HG03354 (cell line): Measurements from ENCODE around the gene TNFAIP8L3.

Experiments used
- ATAC-seq: cut with Tn5 transposase; IDR thresholded peaks from one replicate; pipeline ENCODE4 v1.9.1; 2021; ENCODE audit warnings: mild to moderate bottlenecking; ENCODE audit not compliant: unreplicated experiment, poor library complexity, severe bottlenecking

Gene TNFAIP8L3

DNA sequence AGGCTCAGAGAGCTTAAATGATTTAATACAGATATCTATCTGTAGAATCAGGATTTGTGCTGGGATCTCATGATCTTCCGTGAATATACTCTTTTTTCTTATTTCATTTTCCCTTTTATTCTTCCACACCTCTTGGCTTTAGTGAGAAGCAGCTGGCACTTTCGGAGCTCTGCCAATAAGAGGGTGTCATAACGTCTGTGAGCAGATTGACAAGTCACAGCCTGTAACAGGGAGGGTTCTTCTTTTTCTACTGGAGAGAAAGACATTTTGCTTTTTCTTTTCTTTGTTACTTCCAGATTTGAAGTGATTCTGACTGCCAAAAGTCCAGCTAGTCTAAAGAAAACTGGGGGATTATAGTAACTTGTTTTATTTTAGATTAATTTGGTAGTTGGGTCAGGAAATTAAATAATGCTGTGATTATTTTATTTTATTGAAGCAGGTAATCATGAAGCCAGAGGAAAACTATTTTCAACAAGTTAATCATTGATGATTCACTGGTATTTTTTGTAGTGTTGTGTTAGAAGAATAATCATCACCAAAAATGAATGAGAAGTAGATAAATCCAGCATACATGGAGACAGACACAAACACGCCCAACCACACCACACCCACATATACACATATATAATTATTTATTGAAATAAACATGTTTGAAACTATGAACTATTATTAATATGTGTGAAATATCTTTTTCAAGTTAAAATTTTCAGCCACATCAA is 69.8 kb downstream of the TNFAIP8L3 start:
- ATAC-seq, result no peak

DNA sequence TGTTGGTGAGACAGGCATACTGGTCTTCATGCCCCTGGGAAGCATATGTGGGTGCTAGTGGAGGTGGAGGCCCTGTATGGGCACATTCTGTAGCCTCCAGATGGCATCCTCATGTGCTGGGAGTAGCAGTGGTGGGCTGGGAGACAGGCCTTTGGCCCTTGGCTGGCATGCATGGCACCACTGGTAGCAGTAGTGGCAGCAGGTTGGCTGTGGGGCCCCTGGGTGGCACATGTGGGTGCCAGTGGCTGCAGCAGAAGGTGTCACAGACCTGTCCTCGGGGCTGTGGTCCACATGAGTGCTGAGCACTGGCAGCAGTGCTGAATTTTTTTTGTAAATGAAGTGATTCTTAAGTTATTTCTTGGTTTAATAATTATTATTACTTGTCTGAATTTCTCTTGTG is 71.2 kb downstream of the TNFAIP8L3 start:
- ATAC-seq, result no peak

DNA sequence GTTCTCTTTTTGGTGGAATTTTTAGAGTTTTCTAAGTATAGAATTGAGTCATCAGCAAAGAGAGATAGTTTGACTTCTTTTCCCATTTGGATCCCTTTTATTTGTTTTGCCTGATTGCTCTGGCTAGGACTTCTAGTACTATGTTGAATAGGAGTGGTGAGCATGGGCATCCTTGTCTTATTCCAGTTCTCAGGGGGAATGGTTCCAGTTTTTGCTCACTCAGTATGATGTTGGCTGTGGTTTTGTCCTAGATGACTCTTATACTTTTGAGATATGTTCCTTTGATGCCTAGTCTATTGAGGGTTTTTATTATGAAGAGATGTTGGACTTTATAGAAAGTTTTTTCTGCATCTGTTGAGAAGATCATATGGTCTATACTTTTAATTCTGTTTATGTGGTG is 72.5 kb downstream of the TNFAIP8L3 start:
- ATAC-seq, result no peak

DNA sequence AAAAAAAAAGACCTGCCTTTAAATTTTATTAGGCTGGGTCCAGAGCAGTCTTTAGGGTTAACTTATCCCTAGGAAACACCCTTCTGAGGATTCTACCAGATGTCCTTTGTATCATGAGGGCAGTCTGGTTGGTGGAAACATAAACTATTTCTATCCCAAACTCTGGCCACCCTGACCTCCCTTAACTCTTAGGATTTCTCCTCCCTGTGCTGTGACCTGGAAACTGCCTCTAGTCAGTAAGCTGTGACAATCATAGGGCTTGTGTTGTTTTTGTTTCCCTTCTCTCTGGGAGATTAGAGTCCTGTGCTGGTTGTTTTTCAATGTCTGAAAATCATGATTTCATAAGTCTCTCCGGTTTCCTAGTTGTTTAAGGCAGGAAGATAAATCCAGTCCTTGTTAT is 78.1 kb downstream of the TNFAIP8L3 start:
- no peak for ATAC-seq

DNA sequence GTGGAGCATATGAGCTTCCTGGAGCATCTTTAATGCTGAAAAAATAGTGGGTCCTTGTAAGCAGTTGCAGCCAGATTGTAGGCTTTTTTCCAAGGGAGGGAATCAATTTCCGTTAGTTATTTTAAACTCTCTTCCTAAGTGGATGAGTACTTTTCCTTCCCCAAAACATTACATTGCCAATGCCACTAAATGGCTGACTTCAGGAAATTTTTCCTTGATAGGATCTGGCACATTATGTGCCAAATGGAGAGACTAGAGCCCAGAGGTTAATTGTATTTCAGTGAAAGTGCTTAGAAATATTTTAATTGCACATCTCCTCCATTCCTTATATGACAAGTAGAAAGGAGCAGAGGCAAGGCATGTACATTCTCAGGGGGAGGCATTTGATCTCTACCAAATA is 83.5 kb downstream of the TNFAIP8L3 start:
- no peak for ATAC-seq

DNA sequence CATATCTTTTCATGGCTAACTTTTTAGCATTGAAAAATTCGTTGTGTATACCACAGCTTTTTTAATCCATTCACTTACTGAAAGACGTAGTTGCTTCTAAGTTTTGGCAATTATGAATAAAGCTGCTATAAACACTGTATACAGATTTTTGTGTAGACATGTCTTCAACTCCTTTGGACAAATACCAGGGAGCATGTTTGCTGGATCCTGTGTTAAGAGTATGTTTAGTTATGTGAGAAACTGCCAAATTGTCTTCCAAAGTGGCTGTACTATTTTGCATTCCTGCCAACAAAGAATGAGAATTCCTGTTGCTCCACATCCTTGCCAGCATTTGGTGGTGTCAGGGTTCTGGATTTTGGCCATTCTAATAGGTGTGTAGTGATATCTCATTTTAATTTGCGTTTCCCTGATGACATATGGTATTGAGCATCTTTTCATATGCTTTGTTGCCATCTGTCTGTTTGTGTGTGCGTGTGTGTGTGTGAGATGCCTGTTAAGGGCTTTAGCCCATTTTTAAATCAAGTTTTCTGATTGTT is 87.5 kb downstream of the TNFAIP8L3 start:
- no peak for ATAC-seq
